ENCODE results near the gene PDGFC.

DNA sequence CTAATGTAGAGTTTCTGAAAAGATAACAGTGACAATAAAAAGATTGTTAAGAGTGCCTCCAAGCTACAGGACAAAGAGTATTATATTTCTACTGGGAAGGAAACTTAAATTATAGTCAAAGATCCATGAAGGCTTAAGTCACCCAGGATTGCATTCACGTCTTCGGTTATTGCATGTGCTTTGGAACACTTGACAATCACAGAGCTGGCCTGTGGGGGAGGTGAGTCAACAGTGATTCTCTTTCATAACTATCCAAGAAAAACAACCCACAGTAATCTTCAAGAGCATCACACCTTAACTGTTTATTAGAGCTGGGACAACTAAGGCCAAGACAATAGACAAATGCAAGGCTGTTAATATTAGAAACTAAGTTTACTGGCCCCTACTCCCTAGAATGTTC is 40.3 kb downstream of the PDGFC start:
- TF ChIP-seq CTCF (IDR thresholded peaks at IDR 0.05) (no peak), POLR2A (IDR thresholded peaks at IDR 0.05) (no peak), EP300 (IDR thresholded peaks at IDR 0.05) (no peak)
